Measurements from ENCODE around the gene RSPH1.

The RSPH1 gene

DNA sequence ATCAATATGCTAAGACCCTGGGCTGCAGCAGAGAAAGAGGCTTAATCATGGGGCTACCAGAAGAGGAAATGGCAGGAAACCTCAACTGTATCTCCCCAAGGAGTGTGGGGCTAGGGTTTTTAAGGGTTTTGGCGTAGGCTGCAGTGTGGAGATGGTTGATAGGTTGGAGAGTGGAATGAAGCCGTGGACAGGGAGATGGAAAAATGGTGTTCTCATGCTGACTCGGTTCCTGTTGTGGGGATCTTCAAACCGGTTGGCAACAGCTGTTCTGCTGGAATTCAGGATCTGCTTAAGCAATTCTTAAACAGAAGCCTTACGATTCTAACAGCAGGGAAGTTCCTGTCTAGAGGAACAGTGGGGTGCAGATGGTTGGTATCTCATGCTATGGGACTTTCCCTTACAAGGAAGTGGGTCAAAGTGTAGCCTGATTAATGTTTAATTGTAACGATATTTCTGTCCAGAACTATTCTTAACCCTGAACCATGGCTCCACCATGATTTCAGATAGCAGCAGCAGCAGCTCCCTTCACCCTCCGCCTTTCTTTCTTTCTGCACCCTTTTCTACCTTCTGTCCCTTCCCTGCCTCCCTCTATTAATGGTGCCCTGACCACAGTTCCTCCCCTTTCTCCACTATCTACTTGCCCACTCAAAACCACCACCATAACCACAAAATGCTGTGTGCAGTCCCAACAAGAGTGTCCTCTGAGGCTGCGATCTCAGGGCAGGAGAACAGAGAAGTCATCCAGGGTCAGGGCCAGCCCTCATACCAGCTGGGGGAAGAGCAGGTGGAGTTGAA lies 30.8 kb downstream of the RSPH1 start:
- DNase-seq (ENCODE audit: low spot score) = no peak

DNA sequence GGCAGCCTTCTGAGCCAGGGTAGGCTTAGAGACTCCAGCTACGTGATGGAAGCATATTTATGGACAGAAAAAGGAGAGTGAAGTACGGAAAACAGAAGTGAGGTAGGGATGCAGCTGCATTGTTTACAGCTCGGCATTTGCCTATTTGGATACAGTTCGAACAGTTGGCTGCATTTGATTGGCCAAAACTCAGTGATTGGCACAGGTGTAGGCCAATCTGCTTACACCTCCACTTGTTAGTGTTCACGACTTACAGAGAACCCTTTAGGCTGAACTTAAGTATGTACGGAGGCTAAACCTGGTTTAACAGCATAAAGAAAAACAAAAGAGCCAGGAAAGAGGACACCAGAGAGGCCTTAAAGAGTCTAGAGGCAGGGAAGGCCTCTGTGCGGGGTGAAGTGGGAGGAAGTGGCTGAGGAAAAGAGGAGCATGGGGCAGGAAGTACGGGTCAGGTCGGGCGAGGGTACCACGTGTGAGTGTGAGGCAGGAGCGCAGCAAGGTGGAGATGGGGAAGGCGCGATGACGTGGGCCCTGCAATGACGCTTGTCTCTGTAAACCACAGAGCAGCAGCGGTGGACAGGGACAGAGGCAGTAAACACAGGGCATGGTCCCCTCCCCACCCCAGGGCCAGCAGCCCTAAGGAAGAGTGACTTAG lies 32.0 kb downstream of the RSPH1 start:
- DNase-seq (ENCODE audit: low spot score) = no peak

DNA sequence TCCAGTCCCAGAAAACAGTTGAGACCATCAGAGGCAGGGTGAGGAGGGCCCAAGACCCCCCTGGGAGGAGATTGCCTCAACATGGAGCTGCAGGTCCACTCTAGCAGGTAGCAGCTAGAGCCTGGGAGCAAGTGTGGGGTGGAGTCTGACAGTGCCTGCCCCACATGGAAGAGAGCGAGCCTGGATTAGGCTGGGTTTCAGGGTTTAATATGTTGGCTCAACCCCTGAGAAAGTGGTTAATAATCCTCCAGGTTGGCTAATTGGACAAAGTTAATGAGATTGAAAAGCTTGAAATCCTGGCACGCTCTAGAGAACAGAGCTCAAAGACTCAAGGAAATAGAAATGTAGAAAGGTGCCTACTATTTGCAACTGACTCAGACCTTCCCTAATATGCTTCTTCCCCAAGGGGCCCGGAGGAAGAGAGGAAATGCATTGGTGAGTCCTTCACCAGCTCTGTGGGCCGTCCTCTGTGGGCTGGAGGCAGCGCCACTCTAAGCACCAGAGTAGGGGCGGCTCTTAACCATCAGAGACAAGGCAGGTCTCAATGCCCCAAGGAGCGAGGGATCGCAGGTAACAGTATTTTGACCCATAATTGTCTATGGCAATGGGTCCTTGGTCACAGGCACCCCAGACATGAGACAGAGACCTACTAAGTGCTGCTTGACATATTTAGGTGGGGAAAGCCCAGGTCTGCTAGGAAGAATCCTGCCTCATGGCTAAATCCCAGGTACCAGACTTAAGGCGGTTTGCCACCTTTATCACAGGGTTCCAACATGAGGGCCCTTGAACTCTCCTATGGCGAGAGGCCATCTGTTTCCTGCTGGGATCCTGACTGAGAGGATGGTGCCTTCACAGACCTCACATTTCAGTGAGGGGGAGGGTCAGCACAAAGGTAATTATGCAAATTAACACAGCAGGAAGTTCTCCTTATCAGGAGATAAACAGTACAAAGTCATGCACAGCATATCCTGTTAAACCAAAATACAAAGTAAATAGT lies 33.8 kb downstream of the RSPH1 start:
- DNase-seq (ENCODE audit: low spot score) = peak; percentile 75

DNA sequence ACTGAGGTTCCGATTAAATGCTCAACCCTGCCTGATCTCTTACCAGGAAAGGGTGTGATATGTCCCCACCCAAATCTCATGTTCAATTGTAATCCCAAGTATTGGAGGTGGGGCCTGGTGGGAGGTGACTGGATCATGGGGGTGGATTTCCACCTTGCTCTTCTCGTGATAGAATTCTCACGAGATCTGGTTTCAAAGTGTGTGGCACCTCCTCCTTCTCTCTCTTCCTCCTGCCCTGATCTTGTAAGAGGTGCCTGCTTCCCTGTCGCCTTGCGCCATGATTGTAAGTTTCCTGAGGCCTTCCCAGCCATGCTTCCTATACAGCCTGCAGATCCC lies 34.9 kb downstream of the RSPH1 start:
- DNase-seq (ENCODE audit: low spot score) = no peak

DNA sequence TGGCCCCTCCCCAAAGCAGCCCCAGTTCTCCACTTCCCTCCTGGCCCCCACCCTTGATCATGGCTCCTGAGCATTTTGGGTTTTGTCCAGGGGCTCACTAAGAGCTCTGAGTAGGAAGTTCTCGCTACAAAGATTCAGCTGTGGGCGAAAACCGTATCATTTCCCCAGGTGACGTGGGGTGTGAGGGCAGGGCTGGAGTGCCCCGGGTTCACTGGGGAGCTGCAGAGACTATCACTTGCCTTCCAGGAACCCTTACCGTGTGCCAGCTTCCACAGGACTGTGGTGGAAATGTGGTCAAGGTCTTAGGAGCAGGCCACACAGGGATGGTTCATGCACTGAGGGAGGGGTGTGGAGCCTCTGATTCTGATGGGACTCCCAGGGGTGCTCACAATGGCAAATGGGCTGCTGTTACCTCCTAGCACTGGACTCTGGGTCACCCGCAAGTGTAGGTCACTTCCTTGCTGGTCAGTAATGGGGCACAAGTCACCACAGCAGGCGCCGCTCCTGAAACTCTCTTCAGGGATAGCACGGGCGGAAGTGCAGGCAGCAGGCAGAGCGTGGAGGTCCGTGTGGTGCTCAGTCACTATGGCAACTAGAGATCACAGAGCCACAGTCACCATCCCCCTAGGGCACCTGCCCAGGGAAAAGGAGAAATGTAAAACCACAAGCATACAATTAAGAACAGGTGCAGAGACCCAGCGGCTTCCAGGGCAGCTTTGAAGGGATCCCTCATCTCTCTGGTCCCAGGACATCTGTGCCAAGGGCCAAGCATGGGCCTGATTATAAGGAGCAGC lies 35.4 kb downstream of the RSPH1 start:
- no peak for DNase-seq (ENCODE audit: low spot score)

DNA sequence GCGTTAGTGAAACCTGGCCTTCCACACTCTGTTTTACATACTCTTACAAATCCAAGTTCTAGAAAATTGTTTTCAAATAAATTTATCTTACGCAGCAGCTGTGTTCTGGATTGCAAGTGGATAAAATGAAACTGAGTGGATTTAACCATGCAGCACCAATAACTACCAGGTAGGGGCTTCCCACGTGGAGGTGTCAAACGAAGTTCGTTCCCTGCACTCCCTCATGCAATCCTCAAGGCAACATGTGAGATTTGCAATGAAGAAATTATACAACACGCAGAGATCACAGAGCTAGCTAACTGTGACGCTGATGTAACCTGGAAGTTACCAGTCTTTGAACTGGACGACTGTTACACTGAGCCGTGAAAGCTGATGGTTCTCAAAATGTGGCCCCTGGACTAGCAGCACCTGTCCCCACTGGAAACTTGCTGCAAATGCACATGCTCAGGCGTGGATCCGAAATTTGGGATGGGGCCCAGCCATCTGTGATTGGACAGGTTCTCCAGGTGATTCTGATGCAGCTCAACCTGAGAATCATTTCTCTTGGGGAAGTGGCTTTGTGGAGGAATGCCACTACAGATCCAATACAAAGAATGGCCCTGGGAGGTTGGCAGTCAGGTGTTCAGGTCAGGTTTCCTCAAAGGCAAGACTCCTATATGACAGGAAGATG lies 36.3 kb downstream of the RSPH1 start:
- DNase-seq (ENCODE audit: low spot score) = no peak

DNA sequence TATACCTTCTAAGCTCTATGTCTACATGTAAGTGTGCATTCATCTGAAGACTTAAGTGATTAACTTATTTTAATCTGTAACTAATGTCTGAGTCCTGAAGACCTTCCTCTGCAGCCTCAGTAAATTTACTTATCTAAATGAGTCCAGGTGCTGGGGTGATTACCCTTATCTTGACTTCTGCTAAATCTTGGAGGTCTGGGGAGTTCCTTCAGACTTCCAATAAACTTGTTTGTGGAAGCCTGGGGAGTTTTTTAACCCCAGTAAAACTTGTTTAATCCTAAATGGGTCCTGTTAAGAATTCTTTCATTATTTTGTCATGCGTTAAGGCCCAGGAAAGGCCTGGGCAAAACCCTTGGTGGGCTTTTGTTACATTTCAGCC lies 37.0 kb downstream of the RSPH1 start:
- DNase-seq (ENCODE audit: low spot score) = no peak

DNA sequence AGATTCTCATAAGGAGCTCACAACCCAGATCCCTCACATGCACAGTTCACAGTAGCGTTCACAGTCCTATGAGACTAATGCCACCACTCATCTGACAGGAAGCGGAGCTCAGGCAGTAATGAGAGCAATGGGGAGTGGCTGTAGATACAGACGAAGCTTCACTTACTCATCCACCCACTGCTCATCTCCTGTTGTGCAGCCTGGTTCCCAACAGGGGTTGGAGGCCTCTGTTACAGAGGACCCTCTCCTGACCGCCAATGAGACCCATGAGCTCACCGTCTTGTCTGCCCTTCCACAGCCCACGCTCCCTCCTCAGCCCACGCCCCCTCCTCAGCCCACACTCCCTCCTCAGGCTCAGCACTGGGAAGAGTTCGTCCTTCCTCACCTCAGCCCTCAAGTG lies 39.6 kb downstream of the RSPH1 start:
- no peak for DNase-seq (ENCODE audit: low spot score)

DNA sequence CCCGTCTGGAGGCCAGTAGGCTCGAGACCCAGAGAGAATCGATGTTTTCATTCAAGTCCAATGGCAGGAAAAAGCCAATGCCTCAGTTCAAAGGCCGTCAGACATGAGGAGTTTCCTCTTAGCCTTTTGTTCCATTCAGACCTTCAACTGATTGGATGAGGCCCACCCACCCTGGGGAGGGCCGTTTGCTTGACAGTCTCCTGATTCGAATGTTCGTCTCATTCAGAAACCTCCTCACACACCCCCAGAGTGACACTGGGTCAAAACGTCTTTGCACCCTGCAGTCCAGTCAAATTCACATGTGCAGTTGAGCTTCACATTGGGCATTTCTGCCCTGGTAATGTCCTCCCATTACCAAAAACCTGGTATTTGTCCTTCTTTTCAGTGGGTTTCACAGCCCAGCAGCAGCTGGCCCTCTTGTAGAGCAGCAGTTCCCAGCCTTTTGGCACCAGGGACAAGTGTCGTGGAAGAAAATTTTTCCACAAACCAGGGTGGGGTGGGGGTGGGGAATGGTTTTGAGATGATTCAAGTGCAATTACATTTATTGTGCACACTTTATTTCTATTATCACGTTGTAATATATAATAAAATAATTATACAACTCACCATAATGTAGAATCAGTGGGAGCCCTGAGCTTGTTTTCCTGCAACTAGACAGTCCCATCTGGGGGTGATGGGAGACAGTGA lies 40.1 kb downstream of the RSPH1 start:
- no peak for DNase-seq (ENCODE audit: low spot score)

DNA sequence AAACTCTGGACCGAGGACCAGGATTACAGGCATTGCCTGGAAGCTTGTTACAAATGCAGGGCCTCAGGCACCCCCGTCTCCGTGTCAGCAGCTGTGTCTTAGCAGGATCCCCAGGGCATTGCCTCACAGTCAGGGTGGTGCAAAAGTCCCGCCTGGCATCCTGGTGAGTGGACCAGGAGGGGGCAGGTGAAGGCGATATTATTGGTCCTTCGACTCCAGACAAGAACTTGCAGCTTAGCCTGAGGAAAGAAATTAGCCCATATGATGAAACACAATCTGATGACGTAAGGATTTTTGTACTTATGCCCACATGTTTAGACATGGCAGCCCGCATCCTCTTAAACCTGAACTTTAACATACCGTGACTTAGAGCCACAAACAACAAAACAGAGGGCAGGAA lies 40.8 kb downstream of the RSPH1 start:
- DNase-seq (ENCODE audit: low spot score) = peak; percentile 70

DNA sequence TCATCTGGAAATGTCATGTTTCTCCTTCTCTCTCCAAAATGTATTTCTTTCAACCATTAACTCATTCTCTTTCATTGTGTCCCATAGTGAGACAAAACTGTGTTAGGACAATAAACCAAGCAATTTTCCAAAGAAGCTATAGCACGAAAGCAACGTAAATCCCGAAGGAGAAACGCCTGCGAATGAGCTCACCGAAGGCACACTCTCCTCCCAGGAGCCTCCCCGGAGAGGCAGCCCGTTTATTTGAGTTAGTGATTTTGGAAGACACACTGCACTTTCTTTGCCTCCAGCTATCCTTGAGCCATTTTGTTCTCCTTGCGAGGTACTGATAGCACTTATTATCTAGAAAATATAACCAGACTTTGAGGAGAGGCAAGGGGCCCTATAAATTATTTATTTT lies 41.2 kb downstream of the RSPH1 start:
- no peak for DNase-seq (ENCODE audit: low spot score)

DNA sequence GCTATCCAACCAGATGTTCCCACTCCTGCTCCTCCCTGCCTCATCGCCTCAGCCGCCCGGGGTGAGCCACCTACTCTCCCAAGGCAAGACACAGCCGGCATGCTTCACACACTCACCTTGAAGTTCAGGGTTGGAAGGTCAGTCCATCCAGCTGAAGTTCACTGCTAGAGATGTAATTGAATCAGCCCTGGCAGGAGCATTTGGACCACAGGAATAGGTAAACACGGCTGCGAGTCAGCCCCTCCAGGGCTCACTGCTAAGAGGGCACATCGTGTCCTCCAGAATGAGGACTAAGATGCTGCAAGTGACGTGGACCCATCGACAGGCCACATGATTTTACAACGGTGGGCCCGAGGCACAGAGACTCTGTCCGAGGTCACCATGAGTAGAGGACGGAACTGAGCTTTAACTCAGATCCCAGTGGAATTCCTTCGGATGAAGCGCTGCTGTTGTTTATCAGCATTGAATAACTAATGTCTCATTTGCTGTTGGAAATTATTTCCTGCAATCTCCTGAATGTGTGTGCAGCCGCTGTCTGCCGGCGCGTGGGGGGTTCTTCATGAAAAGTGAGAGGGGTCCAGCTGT lies 41.9 kb downstream of the RSPH1 start:
- no peak for DNase-seq (ENCODE audit: low spot score)

DNA sequence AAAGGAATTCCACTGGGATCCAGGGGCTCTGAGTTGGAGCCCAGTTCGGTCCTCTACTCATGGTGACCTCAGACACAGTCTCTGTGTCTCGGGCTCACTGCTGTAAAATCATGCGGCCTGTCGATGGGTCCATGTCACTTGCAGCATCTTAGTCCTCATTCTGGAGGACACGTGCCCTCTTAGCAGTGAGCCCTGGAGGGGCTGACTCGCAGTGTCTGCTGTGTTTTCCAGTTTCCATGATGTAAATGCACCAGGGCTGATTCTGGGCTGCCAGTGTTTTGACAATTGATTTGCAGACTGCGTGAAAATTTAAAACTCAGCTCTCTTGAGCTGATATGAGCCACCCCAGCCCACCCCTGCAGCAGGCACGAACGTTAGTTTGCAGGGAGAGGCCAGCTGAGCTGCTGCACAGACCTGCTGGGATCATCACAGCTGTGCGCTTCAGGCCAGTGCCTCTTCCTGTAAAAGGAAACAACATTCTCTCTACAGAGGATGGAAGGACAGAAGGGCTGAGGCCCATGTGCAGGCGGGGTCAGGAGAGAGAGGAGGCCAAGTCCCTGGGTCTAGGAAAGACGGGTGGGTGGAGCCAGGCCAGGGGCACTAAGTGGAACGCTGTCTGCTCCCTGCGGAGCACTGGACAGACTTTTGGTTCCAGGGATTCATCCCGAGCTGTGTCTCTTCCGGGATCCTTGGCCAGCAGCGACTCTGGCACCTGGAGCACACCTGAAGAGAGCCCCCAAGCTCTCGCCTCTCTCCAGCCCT lies 42.6 kb downstream of the RSPH1 start:
- DNase-seq (ENCODE audit: low spot score) = no peak

DNA sequence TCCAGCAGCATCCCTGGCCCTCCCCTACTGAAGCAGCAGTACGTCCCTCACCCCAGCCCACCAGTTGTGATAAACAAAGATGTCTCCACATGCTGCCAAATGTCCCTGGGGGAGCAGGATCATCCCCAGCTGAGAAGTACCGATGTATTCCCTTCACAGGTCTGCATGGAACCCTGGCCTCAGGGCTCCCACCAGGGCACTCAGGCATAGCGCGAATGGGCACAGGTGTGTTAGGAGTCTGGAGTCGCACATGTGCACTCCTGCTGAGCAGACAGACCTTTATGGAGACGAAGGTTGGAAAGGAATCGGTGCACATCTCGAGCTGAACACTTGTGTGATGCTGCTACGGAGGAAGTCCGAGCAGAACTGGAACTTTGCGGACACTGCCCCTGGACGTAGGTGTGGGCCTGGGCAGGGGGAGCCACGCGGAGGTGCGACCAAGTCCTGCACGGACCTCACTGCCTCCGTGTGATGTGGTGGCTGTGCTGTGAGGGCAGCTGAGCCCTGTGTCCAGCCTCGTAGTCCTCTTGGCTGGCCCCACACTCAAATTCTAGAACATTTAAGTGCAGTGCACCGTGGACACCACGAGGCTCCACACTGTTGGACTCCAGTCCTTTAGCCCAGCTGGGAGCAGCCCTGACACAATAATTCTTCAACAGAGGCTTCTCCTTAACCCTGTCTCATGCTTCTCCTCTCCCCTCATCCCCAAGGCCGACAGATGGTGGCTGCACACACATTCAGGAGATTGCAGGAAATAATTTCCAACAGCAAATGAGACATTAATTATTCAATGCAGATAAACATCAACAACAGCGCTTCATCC lies 43.4 kb downstream of the RSPH1 start:
- DNase-seq (ENCODE audit: low spot score) = no peak

DNA sequence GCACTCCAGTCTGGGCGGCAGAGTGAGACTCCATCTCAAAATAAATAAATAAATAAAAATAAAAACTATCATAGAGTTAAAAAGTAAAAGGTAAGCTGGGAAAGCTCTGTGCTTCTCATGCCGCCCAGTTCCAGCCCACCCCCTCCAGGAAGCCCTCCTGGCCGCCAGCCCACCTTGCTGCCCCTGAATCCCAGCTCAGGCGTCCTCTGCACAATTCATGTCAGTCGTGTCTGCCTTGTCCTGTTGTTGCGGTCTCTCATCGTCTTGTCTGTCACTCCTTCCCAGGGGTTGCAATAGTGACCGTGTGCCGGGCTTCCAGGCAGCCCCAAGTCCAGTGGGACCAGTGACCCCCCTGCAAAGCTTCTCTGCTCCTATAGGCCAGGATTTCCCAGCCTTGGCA lies 44.1 kb downstream of the RSPH1 start:
- DNase-seq (ENCODE audit: low spot score) = no peak

DNA sequence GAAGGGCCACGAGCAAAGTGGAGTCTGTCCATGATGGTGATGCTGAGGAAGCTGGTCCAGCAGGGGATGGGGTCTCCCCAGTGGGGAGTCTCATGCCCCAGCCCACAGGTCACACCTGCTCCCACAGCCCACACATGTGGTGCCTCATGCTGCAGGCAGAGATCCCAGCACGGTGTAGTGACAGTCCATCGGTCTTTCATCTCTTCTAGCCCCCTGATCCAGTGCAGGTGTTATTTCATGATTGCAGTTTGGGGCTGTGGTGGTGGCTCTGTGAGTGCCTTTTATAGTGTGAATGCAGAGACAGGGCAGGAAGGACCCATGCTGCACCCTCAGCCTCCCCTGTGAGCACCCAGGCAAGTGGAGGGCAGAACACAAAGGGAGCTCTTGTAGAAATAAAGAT lies 47.3 kb downstream of the RSPH1 start:
- no peak for DNase-seq (ENCODE audit: low spot score)

DNA sequence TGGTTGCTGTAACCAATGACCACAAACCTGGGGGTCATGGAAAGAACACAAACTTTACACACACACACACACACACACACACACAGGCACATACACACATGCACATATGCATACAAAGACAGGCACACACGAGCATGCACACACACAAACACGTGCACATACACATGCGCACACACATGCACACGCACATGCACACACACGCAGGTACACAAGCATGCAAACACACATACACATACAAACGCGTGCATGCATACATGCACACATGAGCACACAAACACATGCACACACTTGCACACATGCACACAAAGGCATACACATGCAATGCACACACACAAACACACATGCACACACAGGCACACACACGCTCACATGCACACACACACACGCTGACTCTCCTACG lies 48.3 kb downstream of the RSPH1 start:
- DNase-seq (ENCODE audit: low spot score) = no peak

DNA sequence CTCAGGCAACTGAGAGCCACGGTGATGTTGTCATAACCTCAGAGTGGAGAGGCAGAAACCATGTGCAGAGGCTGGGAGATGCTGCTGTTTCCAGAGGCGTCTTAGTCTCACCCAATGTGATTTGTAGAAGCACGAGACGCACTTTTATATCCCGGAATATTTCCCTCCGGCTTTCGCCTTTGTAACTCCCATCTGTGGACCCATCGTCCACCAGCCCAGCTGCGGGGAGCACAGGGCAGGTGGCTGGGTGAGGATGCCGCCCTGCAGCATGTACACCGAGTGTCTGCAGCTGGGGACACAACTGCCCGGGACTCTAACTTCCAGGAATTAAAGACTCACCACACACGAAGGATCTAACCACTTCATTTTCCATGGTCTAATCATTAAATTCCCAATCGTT lies 48.8 kb downstream of the RSPH1 start:
- DNase-seq (ENCODE audit: low spot score) = no peak

DNA sequence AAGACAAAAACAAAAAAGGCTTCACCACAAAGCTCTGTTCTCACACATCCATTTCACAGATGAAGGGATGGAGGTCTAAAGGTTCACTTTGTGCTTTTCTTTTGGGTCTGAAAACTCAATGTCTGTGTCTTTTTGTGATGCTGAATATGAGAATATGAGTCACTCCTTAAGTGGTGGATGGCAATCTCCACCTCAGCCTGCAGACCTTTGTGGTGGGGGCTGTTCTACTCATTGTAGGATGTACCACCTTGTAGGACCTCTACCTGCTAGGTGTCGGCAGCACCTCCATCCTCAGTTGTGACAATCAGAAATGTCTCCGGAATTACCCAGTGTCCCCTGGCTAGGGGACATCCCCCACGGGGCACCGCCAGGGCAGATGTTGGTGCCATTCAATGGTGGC lies 49.5 kb downstream of the RSPH1 start:
- DNase-seq (ENCODE audit: low spot score) = no peak
